GM19467 (cell line): ENCODE results near the gene TMBIM1.

Experiments used
- ATAC-seq: cut with Tn5 transposase; IDR thresholded peaks from one replicate; pipeline ENCODE4 v1.9.1; 2021; ENCODE audit warnings: mild to moderate bottlenecking, moderate library complexity; ENCODE audit not compliant: unreplicated experiment

The TMBIM1 gene

DNA sequence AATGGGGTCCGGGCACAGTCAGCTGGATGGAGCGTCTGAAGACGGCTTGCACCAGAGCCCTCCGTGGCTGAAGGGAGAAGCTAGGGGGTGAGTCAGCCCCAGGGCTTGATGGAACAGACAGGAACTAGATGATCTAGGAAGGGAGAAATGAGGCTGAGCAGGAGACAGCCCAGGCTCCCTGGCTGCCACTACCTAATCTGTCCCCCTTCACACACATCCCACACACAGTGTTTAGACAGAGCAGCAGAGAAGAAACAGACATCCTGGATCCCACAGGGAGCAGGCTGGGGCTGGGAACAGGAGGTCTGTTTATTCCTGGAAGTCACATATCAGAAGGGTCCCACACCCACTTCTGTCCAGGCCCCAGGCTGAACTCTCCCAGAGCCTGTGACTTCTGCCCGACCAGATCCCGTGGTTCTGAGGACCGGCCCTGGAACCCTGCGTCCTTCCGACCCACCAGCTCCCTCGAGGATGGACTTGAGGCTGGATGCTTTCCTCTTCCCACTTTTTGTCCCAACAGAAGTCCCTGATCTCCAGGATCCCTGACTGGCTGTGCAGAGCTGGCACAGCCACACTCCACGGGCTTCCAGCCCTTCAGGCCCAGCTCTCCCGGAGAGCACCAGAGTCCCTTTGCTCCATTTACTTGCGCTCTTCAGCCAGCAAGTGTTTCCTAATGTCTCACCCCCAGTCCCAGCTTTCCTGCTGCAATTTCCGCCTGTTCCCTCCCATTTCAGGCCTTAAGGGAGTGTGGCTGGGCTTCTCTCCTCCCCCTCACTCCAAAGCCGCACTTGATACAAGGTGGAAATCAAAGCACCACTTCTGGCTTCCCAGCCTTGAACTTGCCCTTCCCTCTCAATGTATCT lies 33.0 kb downstream of the TMBIM1 start:
- no peak for ATAC-seq

DNA sequence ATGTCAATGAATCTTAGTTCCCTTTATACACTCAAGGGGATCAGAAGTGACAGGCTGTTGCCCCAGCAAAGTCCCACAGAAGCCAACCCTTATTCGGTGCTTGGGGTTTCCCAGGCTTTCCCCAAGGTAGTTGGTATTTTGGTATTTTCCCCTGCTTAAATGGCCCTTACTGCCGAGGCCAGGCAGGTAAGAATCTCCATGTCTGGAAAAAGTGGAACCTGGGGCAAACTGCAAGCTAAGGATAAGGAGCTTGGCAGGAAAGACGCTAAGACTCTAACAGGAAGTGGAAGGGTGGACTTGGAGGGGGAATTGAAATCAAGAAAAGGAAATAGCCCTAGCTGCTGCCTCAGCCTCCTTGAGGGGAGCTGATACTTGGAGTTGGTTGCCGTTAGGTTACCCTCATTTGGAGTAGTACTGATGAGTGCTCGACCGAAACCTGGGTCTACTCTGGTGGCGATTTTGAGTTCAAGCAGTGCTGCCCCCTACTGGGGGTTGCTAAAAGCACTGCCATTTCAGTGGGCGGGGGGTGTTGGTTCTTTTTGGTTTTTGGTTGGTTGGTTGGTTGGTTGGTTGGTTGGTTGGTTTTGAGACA lies 34.8 kb downstream of the TMBIM1 start:
- peak; percentile 57 for ATAC-seq

DNA sequence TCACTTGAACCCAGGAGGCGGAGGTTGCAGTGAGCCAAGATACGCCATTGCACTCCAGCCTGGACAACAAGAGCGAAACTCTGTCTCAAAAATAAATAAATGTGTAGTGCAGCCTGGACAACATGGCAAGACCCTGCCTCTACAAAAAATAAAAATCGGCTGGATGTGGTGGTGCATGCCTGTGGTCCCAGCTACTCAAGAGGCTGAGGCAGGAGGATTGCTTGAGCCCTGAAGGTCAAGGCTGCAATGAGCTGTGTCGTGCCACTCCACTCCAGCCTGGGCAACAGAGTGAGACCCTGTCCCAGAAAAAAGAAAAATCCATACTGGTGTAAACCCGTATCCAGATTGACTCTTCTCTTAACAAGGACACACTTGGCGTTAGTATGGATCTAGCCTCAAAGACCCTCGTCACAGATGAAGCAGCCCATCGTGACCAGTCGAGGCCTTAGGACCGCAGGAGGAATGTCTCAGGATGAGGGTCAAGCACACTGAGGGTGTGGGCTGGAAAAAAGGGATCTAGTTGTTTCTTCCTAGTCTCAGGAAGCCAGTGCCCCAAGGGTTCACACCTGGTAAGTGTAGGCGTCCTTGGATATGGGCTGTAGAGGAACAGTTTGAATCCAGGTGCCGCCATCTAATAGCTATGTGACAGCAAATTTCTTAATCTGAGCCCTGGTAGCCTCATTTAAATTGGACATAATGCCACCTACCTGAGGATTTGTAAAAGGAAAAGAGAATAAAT lies 35.5 kb downstream of the TMBIM1 start:
- ATAC-seq = no peak

DNA sequence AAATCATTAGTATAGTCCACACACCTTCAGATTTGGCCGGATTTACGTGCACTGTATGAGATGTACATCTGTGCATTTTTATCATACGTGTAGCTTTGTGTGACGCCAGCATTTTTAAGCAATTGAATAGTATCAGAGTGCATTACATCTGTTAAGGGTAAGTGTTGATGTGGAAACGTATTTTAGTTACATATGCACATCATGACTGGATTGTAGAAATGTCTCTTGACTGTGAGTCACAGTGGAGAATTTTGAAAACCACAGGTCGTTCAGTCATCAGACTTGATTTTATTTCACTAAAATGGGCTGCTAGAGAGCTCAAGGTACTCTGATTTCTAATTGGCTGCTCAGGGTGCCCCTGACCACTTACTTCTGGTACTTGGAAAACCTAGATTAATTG lies 36.9 kb downstream of the TMBIM1 start:
- ATAC-seq = no peak

DNA sequence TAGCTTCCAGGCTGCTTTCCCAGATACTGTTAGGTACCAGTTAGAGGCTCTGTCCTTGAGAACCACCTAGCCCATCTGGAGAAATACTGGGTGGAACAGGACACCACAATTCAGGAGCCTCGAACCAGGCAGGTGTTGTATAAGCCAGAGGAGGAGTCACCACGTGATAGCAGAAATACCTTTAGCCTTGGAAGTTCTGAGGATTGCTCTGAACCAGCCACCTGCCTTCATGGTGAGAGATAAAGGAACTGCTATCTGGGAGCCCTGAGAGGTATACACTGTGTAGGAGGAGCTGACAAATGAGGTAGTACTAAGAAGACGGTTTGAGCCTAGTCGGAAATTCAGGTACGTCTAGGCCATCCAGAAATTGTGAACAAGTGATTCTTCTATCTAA lies 39.1 kb downstream of the TMBIM1 start:
- no peak for ATAC-seq

DNA sequence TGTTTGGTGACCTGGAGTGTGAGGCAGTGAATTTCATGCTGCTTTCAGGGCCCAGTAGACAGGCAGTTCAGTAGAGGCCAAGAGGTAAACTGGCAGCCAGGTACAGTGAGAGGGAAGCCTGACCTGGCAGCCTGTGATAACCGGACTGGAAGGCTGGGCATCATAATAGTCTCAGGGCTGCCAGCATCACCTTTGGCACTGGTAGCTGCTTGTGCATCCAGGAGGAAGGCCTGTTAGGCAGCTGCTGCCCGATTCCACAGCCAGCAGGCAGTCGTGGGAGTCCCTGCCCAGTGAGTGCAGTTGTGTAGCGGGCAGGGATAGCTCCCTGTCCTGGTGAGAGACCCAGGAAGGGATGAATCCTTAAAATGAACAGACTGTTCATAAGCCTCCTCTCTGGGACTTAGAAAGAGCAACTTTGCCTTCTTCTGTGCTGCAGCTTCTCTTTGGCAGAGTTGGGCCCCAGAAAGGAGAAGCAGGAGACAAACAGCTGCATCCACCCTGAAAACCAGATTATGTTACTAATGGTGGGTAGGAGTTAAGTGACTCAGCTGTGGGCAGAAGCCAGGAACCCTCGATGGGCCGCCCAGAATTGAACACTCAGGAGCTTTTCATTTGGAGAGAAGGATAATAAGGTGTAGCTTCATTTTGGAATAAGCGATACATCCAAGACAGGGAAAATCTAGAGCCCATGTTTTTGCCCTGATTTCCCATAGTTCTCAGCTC lies 39.6 kb downstream of the TMBIM1 start:
- no peak for ATAC-seq

DNA sequence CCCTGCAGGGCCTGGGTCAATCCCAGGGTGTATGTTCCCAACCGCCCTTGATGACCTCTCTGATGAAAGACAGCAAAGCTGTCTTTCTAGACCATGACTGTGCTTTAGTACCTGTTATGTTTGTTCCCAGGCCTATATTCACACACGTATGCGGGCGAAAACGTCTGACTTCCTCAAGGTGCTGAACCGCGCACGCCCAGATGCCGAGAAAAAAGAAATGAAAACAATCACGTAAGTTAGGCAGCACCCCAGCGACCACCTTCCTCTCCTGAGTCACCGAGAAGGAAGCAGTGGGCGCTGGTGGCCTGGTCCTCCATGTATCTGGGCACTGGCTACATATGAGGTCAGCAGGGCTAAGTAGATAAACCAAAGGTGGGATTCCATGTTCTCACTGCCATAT lies 42.6 kb downstream of the TMBIM1 start:
- ATAC-seq = no peak

DNA sequence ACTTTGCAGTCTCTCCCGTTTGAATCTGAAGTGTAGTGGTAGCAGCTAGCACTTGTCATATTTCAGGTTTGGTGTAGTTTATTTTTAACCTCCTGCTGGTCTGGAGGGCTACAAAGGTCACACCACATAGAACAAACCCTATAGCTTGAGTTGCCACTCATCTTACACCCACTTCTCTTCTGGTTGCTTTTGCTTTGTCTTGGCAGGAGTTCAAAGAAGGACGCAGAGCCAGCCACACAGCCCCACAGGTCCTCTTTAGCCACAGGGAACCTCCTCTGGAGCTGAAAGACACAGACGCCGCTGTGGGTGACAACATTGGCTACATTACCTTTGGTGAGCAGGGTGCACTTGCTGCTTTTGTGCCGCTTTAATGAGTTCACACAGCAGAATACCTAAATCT lies 47.1 kb downstream of the TMBIM1 start:
- no peak for ATAC-seq

DNA sequence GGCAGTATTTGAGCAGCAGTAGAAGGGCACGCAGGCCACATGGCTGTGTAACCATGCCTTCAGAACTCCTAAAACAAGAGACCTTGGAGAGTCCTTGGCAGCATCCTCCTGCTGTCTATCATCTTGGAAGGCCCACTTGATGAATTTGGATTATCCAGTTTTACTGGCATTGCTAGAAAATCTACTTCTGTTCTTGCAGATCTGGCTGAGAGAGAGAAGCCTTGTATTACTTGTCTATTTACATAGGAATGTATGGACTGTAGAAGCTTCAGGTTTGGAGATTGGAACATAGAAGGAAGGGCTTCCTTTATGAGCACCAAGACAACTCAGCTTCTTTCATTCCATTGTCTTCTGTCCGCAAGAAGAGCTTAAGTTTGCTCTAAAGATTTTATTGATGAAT lies 47.6 kb downstream of the TMBIM1 start:
- ATAC-seq = no peak

DNA sequence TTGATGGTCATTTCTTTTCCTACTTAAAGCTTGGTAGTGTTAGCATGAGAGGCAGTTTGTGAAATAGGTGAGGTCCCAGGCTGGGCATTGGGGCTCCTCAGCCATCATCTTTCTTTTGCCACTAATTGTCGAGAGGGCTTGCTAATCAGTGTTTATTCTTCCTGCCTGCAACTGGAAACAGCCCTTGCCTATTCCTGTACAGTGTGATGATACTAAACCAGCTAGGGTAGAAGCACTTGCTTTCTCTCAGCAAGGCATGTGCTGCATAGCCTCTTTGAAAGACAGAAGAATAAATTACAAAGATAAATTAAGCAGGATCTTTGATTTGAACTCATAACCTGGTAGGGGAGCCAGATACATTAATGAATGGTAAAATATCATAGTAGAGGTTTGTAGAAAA lies 48.1 kb downstream of the TMBIM1 start:
- no peak for ATAC-seq

DNA sequence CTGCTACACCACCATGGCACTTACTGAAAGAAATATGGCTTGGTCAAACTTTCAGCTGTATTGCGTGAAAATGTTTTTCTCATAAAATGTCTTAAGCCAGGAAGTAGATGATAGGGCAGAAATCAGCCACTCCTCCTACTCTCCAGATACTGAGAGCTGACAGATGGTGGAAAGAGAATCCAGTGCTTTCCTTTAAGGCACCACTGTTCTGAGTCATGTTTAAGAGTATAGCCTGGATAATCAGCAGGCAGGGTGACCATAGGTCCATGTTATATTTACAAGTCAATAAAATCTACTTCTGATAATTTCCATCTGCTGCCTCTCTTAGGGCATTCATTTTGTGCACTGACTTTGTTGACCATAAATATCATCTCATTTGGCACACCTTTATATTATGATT lies 53.4 kb downstream of the TMBIM1 start:
- ATAC-seq = no peak

DNA sequence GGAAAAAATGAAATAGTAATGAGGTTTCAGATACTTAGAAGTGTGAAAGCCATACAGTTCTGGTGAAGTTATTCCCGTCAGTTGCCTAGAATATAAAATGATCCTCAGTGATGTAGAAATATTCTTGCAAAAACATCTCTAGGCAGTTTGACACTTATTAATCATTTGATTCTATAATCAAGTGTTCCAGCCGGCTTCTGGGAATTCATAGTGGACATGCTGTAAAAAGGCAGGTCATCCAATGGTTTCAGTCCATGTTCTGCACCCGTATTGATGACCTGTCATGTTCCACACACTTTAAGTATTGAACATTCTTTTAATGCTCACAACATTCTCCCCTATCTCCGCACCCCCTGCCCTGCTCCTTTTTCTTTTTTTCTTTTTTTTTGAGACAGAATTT lies 55.5 kb downstream of the TMBIM1 start:
- no peak for ATAC-seq

DNA sequence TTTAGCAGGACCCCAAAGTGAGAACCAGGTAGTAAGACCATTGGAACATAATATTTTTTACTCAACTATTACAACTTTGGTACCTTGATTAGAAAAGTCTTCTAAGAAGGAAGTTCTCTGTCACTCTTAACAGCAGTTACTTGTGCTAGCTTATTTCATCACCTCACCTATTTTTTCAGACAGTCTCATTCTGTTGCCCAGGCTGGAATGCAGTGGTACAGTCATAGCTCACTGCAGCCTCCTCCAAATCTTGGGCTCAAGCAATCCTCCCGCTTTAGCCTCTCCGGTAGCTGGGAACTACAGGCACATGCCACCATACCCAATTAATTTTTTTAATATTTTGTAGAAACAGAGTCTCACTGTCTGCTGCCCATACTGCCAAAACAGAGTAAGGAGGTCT lies 57.3 kb downstream of the TMBIM1 start:
- ATAC-seq = no peak

DNA sequence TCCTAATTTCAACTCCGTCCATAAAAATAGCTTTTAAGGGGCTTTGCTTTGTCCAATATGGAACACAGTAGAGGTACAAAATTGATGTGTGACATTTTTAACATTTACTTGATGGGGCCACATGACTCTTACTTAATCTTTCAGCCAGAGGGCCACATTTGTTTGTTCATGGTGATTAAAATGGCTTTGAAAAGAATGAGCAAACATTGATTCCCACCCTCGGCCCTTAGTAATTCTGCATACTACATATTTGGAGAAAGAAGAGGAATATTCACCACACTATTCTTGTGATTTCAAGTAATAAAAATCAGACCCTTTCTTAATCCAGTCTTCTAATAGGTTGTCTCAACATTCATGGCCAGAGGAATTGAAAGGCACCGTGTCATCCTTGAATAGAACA lies 57.8 kb downstream of the TMBIM1 start:
- no peak for ATAC-seq

DNA sequence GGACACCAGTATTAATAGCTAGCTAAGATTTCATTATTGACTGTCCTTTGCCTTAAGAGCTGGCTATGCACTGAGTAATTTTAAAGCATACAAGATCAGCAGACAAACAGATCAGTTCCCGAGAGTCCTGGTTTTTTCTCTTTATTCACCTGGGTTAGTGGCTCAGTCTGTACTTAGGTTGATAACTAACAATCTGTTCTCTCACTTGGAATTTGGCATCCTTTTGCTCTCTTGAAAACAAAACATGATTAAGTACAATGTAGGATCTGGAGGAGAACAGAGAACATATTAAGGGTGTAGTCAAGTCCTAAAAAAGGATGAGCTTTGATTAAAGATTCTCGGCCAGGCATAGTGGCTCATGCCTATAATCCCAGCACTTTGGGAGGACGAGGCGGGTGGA lies 58.8 kb downstream of the TMBIM1 start:
- ATAC-seq = no peak

DNA sequence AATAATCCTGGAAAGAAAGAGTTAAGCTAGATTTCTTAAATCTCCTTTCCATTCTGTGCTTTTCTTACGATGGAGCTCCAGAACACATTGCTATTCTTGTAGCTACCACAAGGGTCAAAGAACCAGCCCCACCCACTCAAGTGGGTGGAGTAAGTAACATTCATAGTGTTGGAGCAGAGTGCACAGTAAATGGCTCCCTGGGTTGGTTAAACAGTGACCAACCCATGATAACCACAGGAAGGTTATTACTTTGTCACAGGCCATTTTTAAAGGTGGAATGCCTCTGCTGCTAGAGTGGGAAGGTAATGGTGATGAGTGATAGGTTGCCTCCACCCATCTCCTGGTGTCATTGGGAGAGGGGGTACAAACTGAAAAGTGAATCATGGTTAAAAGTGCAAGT lies 61.4 kb downstream of the TMBIM1 start:
- peak; percentile 56 for ATAC-seq

DNA sequence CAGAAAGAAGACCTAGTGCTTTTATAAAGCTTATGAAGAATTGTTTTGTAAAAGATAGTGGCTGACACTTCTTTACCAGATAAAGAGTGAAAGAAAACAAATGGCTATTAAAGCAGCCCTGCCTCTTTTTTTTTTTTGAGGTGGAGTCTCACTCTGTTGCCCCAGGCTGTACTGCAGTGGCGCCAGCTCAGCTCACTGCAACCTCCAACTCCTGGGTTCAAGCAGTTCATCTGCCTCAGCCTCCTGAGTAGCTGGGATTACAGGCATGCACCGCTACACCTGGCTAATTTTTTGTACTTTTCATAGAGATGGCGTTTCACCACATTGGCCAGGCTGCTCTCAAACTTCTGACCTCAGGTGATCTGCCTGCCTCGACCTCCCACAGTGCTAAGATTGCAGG lies 62.5 kb downstream of the TMBIM1 start:
- ATAC-seq = no peak

DNA sequence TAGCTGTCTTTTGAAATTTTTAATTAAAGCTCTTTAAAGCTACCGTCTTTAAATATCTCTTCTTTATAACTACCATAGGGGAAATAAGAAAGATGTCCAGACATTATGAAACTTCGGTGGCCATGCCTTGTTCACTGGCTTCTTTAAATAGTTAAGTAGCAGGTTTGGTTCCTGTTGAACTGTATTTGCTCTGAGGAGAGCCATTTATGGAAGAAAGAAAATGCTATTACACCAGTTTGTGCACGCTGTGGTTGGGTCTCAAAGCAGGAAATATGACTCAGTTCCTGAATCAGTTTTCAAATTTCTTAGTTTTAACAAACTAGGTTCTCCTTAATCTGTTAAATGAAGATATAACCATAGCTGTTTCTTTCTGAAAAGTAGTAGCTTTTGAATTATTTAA lies 63.1 kb downstream of the TMBIM1 start:
- ATAC-seq = peak; percentile 57

DNA sequence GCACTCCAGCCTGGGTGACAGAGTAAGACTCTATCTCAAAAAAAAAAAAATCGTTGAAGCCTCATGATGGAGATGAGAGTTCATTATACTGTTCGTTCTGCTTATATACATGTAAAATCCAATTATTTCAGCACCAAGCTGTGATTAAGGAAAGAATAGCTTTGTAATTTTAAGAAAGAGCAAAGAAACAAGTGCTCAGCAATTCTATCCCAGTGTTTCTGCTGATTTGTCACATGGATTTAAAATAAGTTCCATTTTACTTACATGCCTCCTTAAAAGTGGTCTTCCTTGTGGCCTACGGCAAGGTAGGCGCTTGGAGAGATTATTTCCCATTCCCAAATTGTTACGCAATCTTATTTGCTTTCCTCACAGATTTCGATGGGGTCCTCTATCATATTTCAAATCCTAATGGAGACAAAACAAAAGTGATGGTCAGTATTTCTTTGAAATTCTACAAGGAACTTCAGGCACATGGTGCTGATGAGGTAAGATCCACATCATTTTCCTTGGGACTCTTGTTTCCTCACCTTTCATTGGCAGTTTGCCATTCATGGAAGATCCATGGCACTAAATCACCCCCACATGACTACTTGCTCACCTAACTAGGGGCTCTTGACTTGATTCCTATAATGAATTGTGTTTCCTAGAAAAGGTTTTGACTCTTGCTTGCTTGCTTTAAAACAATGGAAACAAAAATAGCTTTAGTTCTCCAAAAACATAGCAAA lies 63.8 kb downstream of the TMBIM1 start:
- no peak for ATAC-seq

DNA sequence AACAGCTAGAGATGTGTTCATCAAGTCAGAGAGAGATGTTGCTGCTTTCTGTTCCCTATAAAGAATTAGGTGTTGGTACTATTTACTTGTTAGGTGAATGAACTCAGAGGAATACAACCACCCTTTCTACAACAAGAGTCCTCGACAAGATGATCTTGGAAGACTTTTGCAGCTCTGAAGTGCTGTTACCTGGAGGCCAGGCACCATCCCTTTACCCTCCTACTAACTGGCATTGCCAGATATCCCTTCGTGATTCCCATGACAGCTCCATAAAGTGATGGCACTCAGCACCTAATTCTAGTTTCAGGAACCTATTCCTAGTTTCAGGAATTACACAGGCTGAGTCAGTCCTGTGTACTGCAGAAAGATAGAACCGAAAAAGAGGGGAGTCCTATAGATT lies 65.4 kb downstream of the TMBIM1 start:
- no peak for ATAC-seq
